CD4-positive, CD25-positive, alpha-beta regulatory T cell (primary cell): ENCODE data around the gene BCO1. TPM values are rescaled to one million over a fixed set of nuclear protein-coding genes. Genes with fewer than 3 reads are reported as not detected.

ENCODE experiments used
- ATAC-seq, 2 donors: fragments of 150-1000 bp; cut with Tn5 transposase; one replicate each; pipeline ENCODE4 v1.10.0; 2021; ENCODE audit warnings: low read depth in 2 of 2, moderate number of reproducible peaks in 2 of 2, moderate library complexity in 1 of 2
- DNase-seq, 3 donors: peaks; one replicate each; pipeline versions ENCODE4 v3.0.0 to v3.0.0-alpha.2; 2012 to 2022; ENCODE audit warnings: mixed read lengths in 1 of 3
- H3K27ac ChIP-seq: one replicate; pipeline ENCODE4 v1.7.0; 2013; ENCODE audit warnings: mild to moderate bottlenecking, low read length; ENCODE audit not compliant: insufficient read depth, poor library complexity, severe bottlenecking
- H3K27me3 ChIP-seq: one replicate; pipeline ENCODE4 v1.7.0; 2013; ENCODE audit warnings: low read length; ENCODE audit not compliant: control insufficient read depth, insufficient read depth
- H3K36me3 ChIP-seq: one replicate; pipeline ENCODE4 v1.7.0; 2013; ENCODE audit warnings: mild to moderate bottlenecking, low read length, moderate library complexity; ENCODE audit not compliant: control insufficient read depth, insufficient read depth
- H3K4me1 ChIP-seq: 2 replicates; pipeline ENCODE4 v1.7.0; 2013; ENCODE audit warnings: mild to moderate bottlenecking, low read length; ENCODE audit not compliant: insufficient read depth, control insufficient read depth, poor library complexity, severe bottlenecking
- H3K4me3 ChIP-seq: one replicate; pipeline ENCODE4 v1.7.0; 2013; ENCODE audit warnings: low read depth, mild to moderate bottlenecking, low read length, moderate library complexity
- H3K9me3 ChIP-seq, 2 experiments: 1 replicate in 1 of 2; 2 replicates in 1 of 2; pipeline ENCODE4 v1.7.0; 2013; ENCODE audit warnings: low read length in 2 of 2, mild to moderate bottlenecking in 1 of 2, moderate library complexity in 1 of 2; ENCODE audit not compliant: control insufficient read depth in 2 of 2
- H3K27ac Mint-ChIP-seq, 3 donors: one replicate each; pipeline ENCODE4 v1.8.0; 2020 to 2022; ENCODE audit warnings: mild to moderate bottlenecking in 3 of 3, mixed read lengths in 3 of 3, moderate library complexity in 2 of 3
- H3K27me3 Mint-ChIP-seq: one replicate; pipeline ENCODE4 v1.8.0; 2022; ENCODE audit warnings: mild to moderate bottlenecking, mixed read lengths
- H3K36me3 Mint-ChIP-seq: one replicate; pipeline ENCODE4 v1.8.0; 2020; ENCODE audit warnings: mixed read lengths
- H3K4me1 Mint-ChIP-seq, 4 donors: one replicate each; pipeline ENCODE4 v1.8.0; 2020 to 2022; ENCODE audit warnings: mixed read lengths in 4 of 4, mild to moderate bottlenecking in 1 of 4
- H3K4me3 Mint-ChIP-seq, 4 donors: one replicate each; pipeline ENCODE4 v1.8.0; 2020 to 2022; ENCODE audit warnings: mild to moderate bottlenecking in 4 of 4, mixed read lengths in 4 of 4, moderate library complexity in 3 of 4
- H3K9me3 Mint-ChIP-seq, 7 donors: one replicate each; pipeline ENCODE4 v1.8.0; 2020 to 2022; ENCODE audit warnings: mixed read lengths in 7 of 7, mild to moderate bottlenecking in 3 of 7, moderate library complexity in 2 of 7
- polyA plus RNA-seq, 4 donors: library from polyadenylated mRNA; unstranded; fragments of 300-500 nt; fragmentation: Illumina TruSeq; gene quantifications; one replicate each; pipeline ENCODE4 v1.2.3, GENCODE V29; 2021
- total RNA-seq: library from RNA; stranded (reverse); gene quantifications from one replicate; pipeline ENCODE4 v1.2.3, GENCODE V29; 2022

BCO1 gene
- total and polyA plus RNA-seq, 5 donors from 2014 or later: not detected

GRCh38 chr16:81315271-81316175, 77.0 kb downstream of the BCO1 start:
- H3K36me3 Mint-ChIP-seq: peaks cover 5% of the 10 kb centered on the region

GRCh38 chr16:81316176-81316496, 77.6 kb downstream of the BCO1 start:
- Mint-ChIP-seq H3K4me1 (peaks cover 15 to 74% (median 51%) of the 10 kb centered on the region in 4 donors), H3K4me3 (peak overlapping the region; percentile 89 to 97 (median 92)), H3K36me3 (peaks cover 5% of the 10 kb centered on the region), H3K27ac (peak overlapping the region in 2 of 3 donors; percentile 60 to 88), H3K9me3 (no peaks in the 10 kb centered on the region), H3K27me3 (peaks cover 4% of the 10 kb centered on the region)
- Histone ChIP-seq H3K4me3 (peak overlapping the region; percentile 85), H3K4me1 (peaks cover 22% of the 10 kb centered on the region), H3K9me3 (no peaks in the 10 kb centered on the region), H3K27me3 (no peaks in the 10 kb centered on the region), H3K36me3 (no peaks in the 10 kb centered on the region), H3K27ac (no peak overlapping the region)
- ATAC-seq (no peak), DNase-seq (no peak)

More at GRCh38 chr16:81315271-81316175, 77.0 kb downstream of the BCO1 start:
- Histone ChIP-seq H3K4me3 (peak overlapping the region; percentile 85), H3K27ac (peak overlapping the region; percentile 72), H3K9me3 (no peaks in the 10 kb centered on the region), H3K27me3 (no peaks in the 10 kb centered on the region), H3K4me1 (peaks cover 22% of the 10 kb centered on the region), H3K36me3 (no peaks in the 10 kb centered on the region)
- peak; percentile 13 to 51 (median 23) for DNase-seq
- Mint-ChIP-seq H3K4me1 (peaks cover 10 to 76% (median 50%) of the 10 kb centered on the region in 4 donors), H3K9me3 (no peaks in the 10 kb centered on the region), H3K27ac (peak overlapping the region in 2 of 3 donors; percentile 60 to 88), H3K4me3 (peak overlapping the region; percentile 91 to 99 (median 98)), H3K27me3 (peaks cover 4% of the 10 kb centered on the region)
- ATAC-seq: no peak

GRCh38 chr16:81318711-81319110, 80.2 kb downstream of the BCO1 start:
- Mint-ChIP-seq H3K4me1 (peaks cover 20 to 54% (median 42%) of the 10 kb centered on the region in 4 donors), H3K9me3 (no peaks in the 10 kb centered on the region), H3K27me3 (peaks cover 4% of the 10 kb centered on the region), H3K36me3 (no peaks in the 10 kb centered on the region), H3K27ac (no peak overlapping the region), H3K4me3 (no peak overlapping the region)
- Histone ChIP-seq H3K9me3 (no peaks in the 10 kb centered on the region), H3K36me3 (no peaks in the 10 kb centered on the region), H3K4me3 (no peak overlapping the region), H3K27ac (no peak overlapping the region), H3K4me1 (peaks cover 13% of the 10 kb centered on the region), H3K27me3 (no peaks in the 10 kb centered on the region)
- DNase-seq: no peak
- ATAC-seq: no peak

GRCh38 chr16:81319221-81319912, 80.9 kb downstream of the BCO1 start:
- DNase-seq (no peak), ATAC-seq (no peak)
- no peak overlapping the region for H3K27ac Mint-ChIP-seq
- Histone ChIP-seq H3K4me3 (no peak overlapping the region), H3K9me3 (no peaks in the 10 kb centered on the region), H3K36me3 (no peaks in the 10 kb centered on the region), H3K27me3 (no peaks in the 10 kb centered on the region), H3K4me1 (peaks cover 7% of the 10 kb centered on the region), H3K27ac (no peak overlapping the region)
- peaks cover 3% of the 10 kb centered on the region for H3K27me3 Mint-ChIP-seq
- H3K4me3 Mint-ChIP-seq: peak overlapping the region in 1 of 4 donors; percentile 4
- H3K36me3 Mint-ChIP-seq: peaks cover 4% of the 10 kb centered on the region
- peaks cover 18 to 50% (median 41%) of the 10 kb centered on the region in 4 donors for H3K4me1 Mint-ChIP-seq
- H3K9me3 Mint-ChIP-seq: no peaks in the 10 kb centered on the region

- H3K36me3 ChIP-seq: no peaks in the 10 kb centered on the region
- Mint-ChIP-seq H3K27me3 (no peaks in the 10 kb centered on the region), H3K9me3 (no peaks in the 10 kb centered on the region), H3K36me3 (peaks cover 16% of the 10 kb centered on the region), H3K27ac (no peak overlapping the region), H3K4me1 (peaks cover 13 to 53% (median 40%) of the 10 kb centered on the region in 4 donors), H3K4me3 (peak overlapping the region in 2 of 4 donors; percentile 37 to 63)
- H3K9me3 ChIP-seq: no peaks in the 10 kb centered on the region
- H3K27ac ChIP-seq: no peak overlapping the region
- DNase-seq: no peak
- H3K27me3 ChIP-seq: no peaks in the 10 kb centered on the region
- ATAC-seq: no peak
- no peak overlapping the region for H3K4me3 ChIP-seq
- H3K4me1 ChIP-seq: peaks cover 1% of the 10 kb centered on the region
These were observed 82.5 kb downstream of the BCO1 start for GRCh38 chr16:81321039-81321438.

- no peak overlapping the region for H3K4me3 Mint-ChIP-seq
- no peaks in the 10 kb centered on the region for H3K27me3 ChIP-seq
- H3K36me3 ChIP-seq: no peaks in the 10 kb centered on the region
- H3K9me3 ChIP-seq: no peaks in the 10 kb centered on the region
- no peaks in the 10 kb centered on the region for H3K9me3 Mint-ChIP-seq
- DNase-seq (no peak), ATAC-seq (no peak)
- H3K36me3 Mint-ChIP-seq: peaks cover 16% of the 10 kb centered on the region
- H3K27ac ChIP-seq: no peak overlapping the region
- no peaks in the 10 kb centered on the region for H3K27me3 Mint-ChIP-seq
- H3K27ac Mint-ChIP-seq: no peak overlapping the region
- H3K4me1 ChIP-seq: no peaks in the 10 kb centered on the region
- no peak overlapping the region for H3K4me3 ChIP-seq
- H3K4me1 Mint-ChIP-seq: peaks cover 11 to 49% (median 38%) of the 10 kb centered on the region in 4 donors
These were observed 83.0 kb downstream of the BCO1 start for GRCh38 chr16:81321536-81321935.

GRCh38 chr16:81324808-81325207, 86.3 kb downstream of the BCO1 start:
- Histone ChIP-seq H3K27ac (no peak overlapping the region), H3K4me3 (no peak overlapping the region), H3K4me1 (no peaks in the 10 kb centered on the region), H3K36me3 (no peaks in the 10 kb centered on the region), H3K27me3 (no peaks in the 10 kb centered on the region), H3K9me3 (no peaks in the 10 kb centered on the region)
- H3K36me3 Mint-ChIP-seq: peaks cover 20% of the 10 kb centered on the region
- no peaks in the 10 kb centered on the region for H3K9me3 Mint-ChIP-seq
- H3K27ac Mint-ChIP-seq: no peak overlapping the region
- ATAC-seq (no peak), DNase-seq (no peak)
- H3K4me3 Mint-ChIP-seq: no peak overlapping the region
- no peaks in the 10 kb centered on the region for H3K27me3 Mint-ChIP-seq
- H3K4me1 Mint-ChIP-seq: peaks cover 11 to 36% (median 29%) of the 10 kb centered on the region in 4 donors
